ENCODE results near the gene OSBPL1A.

OSBPL1A gene

DNA sequence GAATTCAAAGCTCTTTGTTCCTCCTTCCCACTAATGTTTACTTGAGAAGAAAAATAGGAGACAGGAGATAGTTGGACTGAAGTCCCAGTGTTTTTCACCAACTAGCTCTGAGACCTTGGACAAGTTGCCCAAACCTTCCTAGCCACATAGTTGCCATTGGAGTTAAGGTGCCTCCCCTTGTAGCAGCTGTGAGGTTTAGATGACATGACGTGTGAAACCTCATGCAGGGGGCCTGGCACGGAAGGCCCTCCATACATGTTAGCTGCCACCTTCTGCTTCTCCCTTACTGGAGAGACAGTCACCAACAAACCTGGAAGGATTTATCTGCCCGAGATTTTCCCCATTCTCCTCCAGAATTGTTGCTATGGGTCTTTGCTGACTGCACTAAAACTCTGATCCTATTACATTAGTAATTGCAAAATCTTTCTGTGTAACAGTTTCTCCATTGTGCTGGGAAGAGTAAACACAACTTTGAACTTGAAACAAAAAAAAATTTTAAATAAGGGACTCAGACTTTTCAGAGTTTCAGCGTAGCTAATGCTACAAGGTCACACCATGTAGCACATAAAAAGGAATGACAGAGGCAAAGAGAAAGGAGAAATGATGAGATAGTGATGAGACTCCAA, 282.6 kb downstream of the OSBPL1A start:
- DNase-seq, result no peak

DNA sequence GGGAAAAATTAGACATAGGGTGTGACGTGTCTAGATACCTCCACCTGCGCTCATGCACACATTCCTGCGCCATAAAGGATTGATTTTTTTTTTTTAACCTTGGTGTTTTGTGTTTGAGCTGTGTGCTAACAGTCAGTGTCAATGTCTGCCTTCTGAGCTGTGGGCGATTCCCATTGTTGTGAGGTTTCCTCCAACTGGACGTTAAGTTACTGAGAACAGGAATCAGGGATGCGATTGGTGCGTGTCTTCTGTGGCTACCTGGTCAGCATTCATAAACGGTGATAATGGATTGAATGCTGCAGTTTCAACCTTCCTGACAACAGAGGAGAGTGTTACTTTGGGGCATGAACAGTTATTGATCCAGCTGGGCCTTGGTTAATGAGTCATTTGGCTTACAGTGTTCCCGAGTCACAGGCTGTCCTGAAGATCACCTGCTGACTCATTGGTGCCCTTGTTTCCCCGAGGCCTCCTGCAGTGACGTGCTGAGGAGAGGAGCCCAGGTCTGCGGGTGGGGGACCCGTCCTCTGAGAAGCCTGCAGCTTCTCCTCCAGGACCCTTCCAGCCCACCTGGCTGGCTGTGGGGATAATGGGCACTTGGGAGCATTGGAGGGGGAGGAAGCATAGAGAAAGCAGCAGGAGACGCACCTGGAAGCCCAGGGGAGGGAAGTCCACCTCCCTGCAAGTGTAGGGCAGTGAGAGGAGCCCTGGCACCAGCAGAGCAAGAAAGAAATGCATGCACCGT, 284.6 kb downstream of the OSBPL1A start:
- no peak for DNase-seq

DNA sequence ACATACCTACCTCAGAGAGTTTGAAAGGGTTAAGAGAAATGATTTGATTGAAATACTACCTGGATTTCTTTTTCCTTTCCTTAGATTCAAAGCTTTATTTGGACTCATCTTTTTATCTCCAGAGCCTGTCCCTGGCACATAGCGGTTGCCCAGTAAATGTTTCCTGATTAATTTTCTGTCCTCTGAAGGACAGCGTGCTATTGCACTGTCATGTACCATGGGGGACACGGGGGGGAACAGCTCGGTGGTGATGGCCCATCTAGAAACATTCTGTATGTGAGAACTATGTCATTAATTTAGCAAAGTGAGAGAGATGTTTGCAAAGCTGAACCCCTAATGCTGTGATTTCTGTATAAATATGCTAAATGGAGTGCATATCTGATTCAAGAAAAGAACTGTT, 285.2 kb downstream of the OSBPL1A start:
- DNase-seq, result no peak
